GM12801 (cell line): ENCODE measurements around the gene ACTR5.

Experiments
- CTCF ChIP-seq: IDR thresholded peaks from one replicate; pipeline ENCODE4 v1.5.1; 2011; ENCODE audit warnings: control low read depth; ENCODE audit not compliant: insufficient read length; ENCODE audit errors: extremely low read depth

Gene ACTR5

GRCh38 chr20:38725931-38726803 lies 22.1 kb upstream of the ACTR5 start:
- no peak for TF ChIP-seq CTCF

GRCh38 chr20:38726804-38727606 lies 21.3 kb upstream of the ACTR5 start:
- TF ChIP-seq CTCF = no peak

GRCh38 chr20:38727607-38728190 lies 20.6 kb upstream of the ACTR5 start:
- no peak for TF ChIP-seq CTCF

- TF ChIP-seq CTCF = no peak
Observed at GRCh38 chr20:38728191-38728781, 20.0 kb upstream of the ACTR5 start.

GRCh38 chr20:38728911-38729642 lies 19.2 kb upstream of the ACTR5 start:
- no peak for TF ChIP-seq CTCF

- TF ChIP-seq CTCF = no peak
Observed at GRCh38 chr20:38729767-38730166, 18.5 kb upstream of the ACTR5 start.
